Measurements from ENCODE around the gene CD34.

DNA sequence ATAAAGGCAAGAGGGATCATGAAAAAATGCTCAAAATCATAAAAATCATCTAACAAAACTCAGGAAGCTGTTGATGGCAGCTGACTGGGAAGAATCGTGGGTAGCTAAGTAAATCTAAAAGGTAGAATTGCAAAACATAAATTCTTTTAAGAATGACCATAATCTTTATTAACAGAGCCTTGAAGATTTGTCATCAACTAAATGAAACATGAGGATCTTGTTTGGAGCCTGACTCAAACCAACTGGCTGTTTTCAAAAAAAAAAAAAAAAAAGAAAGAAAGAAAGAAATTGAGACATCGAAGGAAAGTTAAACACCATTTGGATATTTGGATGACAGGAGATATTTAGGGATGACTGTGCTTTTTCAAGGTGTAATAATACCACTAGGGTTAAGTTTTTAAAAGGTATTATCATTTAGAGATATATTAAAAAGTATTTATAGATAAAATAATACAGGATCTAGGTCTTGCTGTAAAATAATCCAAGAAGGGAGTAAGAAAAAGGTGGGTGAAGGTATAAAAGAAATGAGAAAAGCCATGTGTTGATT is 48.6 kb downstream of the CD34 start:
- TF ChIP-seq, protein P1, sequence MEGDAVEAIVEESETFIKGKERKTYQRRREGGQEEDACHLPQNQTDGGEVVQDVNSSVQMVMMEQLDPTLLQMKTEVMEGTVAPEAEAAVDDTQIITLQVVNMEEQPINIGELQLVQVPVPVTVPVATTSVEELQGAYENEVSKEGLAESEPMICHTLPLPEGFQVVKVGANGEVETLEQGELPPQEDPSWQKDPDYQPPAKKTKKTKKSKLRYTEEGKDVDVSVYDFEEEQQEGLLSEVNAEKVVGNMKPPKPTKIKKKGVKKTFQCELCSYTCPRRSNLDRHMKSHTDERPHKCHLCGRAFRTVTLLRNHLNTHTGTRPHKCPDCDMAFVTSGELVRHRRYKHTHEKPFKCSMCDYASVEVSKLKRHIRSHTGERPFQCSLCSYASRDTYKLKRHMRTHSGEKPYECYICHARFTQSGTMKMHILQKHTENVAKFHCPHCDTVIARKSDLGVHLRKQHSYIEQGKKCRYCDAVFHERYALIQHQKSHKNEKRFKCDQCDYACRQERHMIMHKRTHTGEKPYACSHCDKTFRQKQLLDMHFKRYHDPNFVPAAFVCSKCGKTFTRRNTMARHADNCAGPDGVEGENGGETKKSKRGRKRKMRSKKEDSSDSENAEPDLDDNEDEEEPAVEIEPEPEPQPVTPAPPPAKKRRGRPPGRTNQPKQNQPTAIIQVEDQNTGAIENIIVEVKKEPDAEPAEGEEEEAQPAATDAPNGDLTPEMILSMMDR (IDR thresholded peaks at IDR 0.05), result no peak
- TF ChIP-seq POLR2A (IDR thresholded peaks at IDR 0.05), result no peak

Data from right lobe of liver (tissue), 4 donors.